ENCODE measurements around the gene ZBTB5.
"Not testable (repeated sequence)": the region's sequence is repeated elsewhere in the genome, so short reads cannot be mapped to it uniquely, and the experiment has no call there.

ZBTB5 gene

GRCh38 chr9:37451628-37452027 is 13.6 kb downstream of the ZBTB5 start:
- no peak for DNase-seq (ENCODE audit: low spot score)

DNA sequence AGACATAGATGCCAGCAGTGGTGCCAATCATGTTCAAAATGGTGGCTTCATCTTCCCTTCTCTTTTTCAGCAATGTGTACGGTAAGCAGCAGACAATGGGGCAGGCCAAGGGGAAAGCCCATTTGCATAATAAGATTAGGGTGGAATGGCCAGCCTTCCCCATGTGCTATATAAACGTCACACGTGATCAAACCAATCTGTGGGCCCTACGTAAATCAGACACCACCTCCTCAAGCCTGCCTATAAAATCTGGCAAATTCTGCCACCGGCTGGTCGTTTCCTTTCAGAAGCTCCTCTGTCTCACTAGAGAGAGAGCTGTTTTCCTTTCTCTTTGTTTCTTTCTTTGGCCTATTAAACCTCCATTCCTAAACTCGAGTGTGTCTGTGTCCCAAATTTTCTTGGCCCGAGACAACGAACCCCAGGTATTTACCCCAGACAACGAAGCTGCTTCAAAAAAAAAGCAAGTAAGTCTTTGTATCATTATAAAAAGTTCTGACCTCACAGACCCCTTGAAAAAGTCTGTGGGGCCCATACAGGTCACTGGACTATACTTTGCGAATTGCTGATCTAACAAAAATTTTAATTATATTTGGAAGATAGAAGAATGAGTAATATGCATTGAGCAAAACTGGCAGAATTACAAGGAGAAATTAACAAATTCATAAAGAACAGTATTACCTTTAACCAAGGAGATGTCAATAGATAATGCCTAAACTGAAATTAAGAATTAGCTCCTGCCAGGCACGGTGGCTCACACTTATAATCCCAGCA is 15.2 kb downstream of the ZBTB5 start:
- peak; percentile 78 for DNase-seq (ENCODE audit: low spot score)

GRCh38 chr9:37447111-37447510 is 18.1 kb downstream of the ZBTB5 start:
- DNase-seq (ENCODE audit: low spot score), result no peak

DNA sequence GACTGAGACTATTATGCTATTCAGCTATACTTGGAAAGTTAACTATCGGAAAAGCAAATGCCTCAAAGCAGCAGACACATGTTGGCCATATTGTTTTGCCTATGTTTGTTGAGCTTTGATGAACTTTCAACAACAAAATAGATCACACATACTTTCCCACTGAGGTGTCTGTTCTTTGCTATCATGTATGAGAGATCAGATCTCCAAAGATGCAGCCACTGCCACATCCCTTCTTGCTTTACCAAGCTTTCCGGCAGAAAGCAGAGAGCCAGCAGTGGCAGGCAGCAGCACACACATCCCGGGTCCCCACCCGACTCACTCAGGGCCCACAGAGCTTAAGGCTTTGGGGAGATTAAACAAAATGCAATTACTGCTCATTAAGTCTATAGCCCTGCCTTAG is 18.8 kb downstream of the ZBTB5 start:
- DNase-seq (ENCODE audit: low spot score), result no peak

DNA sequence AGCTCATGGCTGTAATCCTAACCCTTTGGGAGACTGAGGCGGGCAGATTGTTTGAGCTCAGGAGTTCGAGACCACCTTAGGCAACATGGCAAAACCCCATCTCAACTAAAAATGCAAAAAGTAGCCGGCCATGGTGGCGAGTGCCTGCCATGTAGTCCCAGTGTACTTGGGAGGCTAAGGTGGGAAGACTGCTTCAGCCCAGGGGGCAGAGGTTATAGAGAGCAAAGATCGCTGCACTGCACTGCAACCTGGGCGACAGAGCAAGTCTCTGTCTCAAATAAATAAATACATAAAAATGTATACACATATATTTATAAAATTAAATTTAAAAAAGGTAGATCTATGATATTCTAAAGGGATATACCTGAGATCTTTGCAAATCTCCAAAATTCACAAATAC is 19.4 kb downstream of the ZBTB5 start:
- no peak for DNase-seq (ENCODE audit: low spot score)

GRCh38 chr9:37444890-37445289 is 20.4 kb downstream of the ZBTB5 start:
- DNase-seq (ENCODE audit: low spot score), result no peak

DNA sequence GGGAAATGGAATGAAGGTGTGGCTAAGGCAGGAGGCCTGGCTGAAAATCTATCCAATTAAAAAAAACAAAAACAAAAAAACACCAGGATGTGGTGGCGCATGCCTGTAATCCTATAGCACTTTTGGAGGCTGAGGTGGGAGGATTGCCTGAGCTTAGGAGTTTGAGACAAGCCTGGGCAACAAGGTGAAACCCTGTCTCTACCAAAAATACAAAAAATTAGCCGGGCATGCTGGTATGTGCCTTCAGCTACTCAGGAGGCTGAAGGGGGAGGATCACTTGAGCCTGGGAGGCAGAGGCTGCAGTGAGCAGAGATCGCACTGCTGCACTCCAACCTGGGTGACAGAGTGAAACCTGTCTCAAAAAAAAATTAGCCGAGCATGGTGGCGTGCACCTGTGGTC is 21.7 kb downstream of the ZBTB5 start:
- no peak for DNase-seq (ENCODE audit: low spot score)

DNA sequence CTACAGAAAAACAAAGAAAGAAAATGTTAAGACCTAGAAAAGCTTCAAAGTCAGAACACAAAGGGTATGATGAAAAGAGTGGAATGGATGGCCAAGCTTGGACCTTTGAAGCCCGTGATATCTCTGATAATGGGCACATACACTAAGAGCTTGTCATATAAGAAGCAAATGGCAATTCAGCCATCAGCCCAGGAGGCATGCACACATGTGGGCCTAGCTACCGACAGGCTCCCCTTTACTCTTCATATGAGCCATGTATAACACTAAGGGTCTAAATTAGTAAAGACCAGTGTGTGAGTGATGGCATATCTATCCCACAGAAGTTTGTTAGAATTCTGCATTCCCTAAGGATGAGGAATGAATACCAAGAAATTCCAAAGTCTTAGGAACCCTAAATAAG is 22.7 kb downstream of the ZBTB5 start:
- DNase-seq (ENCODE audit: low spot score), result no peak

DNA sequence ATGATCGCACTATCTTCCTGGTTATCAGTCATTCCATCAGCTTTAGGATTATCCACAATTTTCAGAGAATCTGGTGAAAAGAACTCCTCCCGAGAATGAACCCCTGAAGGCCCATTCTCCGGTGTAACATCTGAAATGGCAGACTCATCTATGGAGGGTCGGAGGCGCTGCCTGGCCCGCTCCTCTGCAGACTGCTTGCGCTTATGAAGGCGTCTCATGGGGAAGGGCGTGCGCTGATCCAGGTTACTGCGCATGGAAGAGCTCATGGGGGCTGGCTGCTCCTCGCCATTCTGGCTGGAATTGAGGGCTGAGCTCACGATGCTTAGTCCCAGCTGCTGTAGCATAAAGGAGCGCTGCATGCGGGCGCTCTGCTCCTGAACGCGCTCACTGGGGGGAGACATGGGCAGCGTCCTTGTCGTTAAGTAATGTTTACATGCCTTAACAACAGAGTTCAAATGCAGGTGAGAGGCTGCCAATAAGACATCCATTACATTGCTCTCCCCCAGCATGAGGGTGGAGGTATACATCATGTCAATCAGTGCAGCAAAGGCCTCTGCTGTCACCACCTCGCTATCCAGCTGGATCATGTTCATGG is 23.4 kb downstream of the ZBTB5 start:
- no peak for DNase-seq (ENCODE audit: low spot score)

- DNase-seq (ENCODE audit: low spot score), result no peak
Observed at GRCh38 chr9:37438359-37438758, 26.9 kb downstream of the ZBTB5 start.

DNA sequence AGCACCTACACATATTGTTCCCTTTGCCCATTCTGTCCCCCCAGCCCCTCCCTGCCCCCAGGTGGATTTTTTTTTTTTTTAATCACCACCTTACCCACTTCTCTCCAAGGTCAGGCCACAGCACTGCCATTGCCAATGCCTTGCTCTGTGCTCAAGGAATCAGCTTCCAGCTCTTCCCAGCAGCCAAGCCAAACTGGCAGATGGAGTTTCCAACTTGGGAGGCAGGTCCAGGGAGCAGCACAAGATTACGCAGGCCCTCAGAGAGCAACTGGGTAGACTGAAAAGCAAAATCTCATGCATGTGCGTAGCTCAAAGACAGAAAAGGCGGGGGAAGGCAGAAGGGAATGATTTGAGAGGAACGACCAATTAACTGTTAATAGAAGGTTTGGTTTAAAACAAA is 27.6 kb downstream of the ZBTB5 start:
- DNase-seq (ENCODE audit: low spot score), result no peak

DNA sequence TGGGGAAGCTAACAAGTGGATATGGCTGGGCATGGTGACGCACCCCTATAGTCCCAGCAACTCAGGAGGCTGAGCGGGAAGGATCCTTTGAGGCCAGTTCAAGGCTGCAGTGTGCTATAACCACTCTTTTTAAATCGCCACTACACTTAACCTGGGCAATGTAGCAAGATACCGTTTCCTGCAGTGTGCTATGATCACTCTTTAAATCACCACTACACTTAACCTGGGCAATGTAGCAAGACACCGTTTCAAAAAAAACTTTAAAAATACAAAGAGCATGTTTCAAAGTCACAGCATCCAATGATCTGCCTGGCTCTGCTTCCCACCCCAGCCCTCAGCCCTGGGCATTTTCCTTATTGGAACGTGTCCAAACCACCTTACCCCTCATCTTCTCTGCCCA is 28.2 kb downstream of the ZBTB5 start:
- no peak for DNase-seq (ENCODE audit: low spot score)

GRCh38 chr9:37436540-37436939 is 28.7 kb downstream of the ZBTB5 start:
- DNase-seq (ENCODE audit: low spot score), result no peak

DNA sequence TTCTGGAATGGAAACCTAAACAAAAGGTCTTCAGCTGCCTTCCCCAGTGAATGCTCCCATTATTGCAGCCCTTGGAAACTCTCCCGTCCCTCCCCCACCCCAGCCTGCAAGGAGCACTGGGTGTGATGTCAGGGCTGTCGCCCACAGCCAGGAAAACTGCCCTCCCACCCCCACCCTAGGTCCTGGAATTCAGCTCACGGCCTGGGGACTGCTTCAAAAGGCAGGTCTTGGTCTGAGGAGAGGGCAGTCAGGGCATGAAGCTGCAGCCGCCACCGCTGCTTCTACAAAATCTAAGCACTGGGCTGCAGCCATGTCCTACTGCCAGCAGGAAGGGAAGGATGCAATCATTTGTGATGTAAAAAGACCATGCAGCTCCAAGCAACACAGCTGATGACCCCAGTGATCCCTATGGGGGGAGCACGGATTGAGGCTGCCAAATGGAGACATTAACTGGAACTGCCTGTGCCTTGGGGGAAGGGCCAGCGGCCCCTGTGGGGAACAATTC is 31.3 kb downstream of the ZBTB5 start:
- peak; percentile 94 for DNase-seq (ENCODE audit: low spot score)

- no peak for DNase-seq (ENCODE audit: low spot score)
Observed at GRCh38 chr9:37432020-37432419, 33.2 kb downstream of the ZBTB5 start.

- peak; percentile 92 for DNase-seq (ENCODE audit: low spot score)
Observed at GRCh38 chr9:37430841-37431597, 34.2 kb downstream of the ZBTB5 start.

DNA sequence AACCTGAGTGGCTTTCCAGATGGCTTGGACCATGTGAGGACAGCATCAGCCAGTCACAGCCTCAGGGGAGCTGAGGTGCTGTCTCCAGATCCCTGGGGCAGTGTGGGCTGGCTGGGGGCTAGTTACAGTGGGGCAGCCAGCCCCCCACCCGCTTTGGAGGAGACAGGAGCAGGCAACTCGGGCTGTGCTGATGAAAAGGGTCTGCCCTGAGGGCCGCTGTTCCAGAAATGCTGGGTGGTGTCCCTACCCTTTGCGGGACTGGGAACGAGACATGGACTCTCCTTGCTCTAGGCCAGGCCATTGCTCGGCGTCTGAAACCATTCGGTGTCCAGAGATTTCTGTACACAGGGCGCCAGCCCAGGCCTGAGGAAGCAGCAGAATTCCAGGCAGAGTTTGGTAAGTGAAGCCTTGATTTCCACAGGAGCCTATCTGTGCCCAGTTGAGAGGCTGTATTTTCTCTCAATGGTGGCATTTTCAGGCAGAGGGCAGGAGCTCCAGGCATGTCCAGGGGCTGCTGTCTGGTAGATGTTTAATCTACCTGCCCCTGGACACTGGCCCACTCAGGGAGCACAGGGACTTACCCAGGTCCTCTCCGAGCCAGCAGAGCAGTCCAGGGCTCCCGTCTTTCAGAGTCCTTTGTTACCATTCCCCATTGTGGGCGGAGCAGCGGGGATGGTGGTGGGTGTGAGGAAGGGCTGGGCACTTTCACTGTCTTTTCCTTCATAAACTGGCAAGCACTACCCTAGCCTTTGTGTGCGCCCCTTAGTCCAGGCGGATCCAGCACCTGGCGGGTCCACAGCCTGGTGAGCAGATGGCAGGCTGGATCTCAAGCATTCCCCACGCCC is 35.6 kb downstream of the ZBTB5 start:
- no peak for DNase-seq (ENCODE audit: low spot score)

- no peak for DNase-seq (ENCODE audit: low spot score)
Observed at GRCh38 chr9:37428345-37428744, 36.9 kb downstream of the ZBTB5 start.

- no peak for DNase-seq (ENCODE audit: low spot score)
Observed at GRCh38 chr9:37426846-37427245, 38.4 kb downstream of the ZBTB5 start.

- not testable (repeated sequence) for DNase-seq (ENCODE audit: low spot score)
Observed at GRCh38 chr9:37426431-37426830, 38.8 kb downstream of the ZBTB5 start.

DNA sequence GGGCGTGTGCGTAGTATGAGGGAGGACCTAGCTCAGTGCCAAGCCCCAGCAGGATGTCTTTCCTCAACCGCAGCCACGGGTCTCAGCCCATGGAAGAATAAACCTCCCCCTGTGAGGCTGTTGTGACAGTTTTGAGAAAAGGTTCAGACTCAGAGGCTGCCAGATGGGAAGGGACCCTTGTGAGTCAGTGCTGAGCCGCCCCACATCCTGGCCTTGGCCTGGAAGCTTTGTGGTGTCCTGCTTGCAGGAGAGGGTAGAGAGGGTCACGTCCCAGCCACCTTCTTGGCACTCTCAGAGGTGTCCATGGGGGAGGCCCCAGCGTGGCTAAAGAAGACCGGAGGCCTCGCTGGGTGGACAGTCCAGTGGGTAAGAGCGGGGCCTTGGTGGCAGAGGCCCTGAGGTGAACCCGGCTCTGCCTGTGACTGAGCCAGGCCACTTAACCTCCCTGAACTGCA is 39.9 kb downstream of the ZBTB5 start:
- no peak for DNase-seq (ENCODE audit: low spot score)
